ENCODE results near the gene INSIG2. TPM values are rescaled to one million over a fixed set of nuclear protein-coding genes. Genes with fewer than 3 reads are reported as not detected.

The INSIG2 gene
- polyA plus RNA-seq, 1 of the 3 experiments (the other 2 are of a cell fraction): 8.7 TPM

DNA sequence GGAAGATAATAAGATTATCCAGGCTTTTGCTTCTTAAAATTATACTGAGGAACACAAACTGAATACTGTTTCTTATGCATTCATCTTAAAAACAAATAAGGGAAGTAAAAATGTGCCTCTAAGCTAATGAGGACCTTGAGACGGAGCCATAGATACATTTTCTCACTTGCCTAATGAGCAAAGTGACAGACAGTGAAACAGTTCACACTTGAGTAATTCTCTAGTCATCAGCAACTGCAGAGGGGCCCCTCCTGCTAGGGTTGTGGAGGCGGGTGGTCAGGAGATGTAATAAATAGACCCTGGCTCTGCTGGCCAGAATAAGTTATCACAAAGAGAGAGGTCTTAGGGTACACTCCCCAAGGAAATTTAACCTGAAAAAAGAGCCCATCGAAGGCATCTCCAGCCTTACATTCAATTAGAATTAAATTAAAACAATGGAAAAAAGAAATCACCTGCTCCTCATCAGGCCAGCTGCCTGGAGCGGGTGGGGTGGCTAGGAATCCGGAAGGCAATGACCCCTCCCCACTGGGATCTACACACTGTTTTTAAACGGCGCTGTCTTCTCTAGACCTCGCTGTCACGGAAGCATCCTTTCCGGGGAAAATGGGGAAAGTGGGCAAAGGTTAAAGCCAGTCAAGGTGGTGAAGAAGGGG, 32.6 kb upstream of the INSIG2 start:
- Histone ChIP-seq H3K36me3 (replicated peaks in 1 of 2; ENCODE audit: control insufficient read depth in 1 of 2, insufficient read depth in 2 of 2, low read length in 1 of 2) (no peaks in the 10 kb centered on the region), H4K20me1 (ENCODE audit: insufficient read depth) (no peaks in the 10 kb centered on the region), H2AFZ (ENCODE audit: low read depth) (no peak overlapping the region), H3K9me2 (no peaks in the 10 kb centered on the region), H3K4me2 (no peak overlapping the region), H3K79me2 (ENCODE audit: insufficient read depth) (no peaks in the 10 kb centered on the region), H3F3A (replicated peaks; ENCODE audit: insufficient read depth) (no peaks in the 10 kb centered on the region), H3K9me3 (no peaks in the 10 kb centered on the region), H3K4me3 (ENCODE audit: low read depth in 2 of 2, low read length in 1 of 2) (no peak overlapping the region), H3K9ac (no peak overlapping the region), H3K27ac (ENCODE audit: low read depth in 2 of 2, low read length in 1 of 2) (no peak overlapping the region), H3K4me1 (ENCODE audit: control insufficient read depth in 1 of 2, insufficient read depth in 2 of 2, low read depth in 1 of 2, low read length in 1 of 2) (no peaks in the 10 kb centered on the region; a peak in 1 of 4 replicates), H3K27me3 (ENCODE audit: insufficient read depth) (peaks cover 4% of the 10 kb centered on the region; the same call in 1 of the 2 replicates)
- no peak for DNase-seq
- ChIA-PET CTCF (interaction anchor here (1.6 to 3.3 kb wide), 2 partner anchors 9 to 23 kb away, joined by 6 to 18 read pairs; no protein-coding TSS in a partner anchor), POLR2A (no interaction called here)
- WGBS (ENCODE audit: low lambda C conversion rate): 67% methylated on average over 9 of the region's 10 CpGs
- TF ChIP-seq CHD2 (IDR thresholded peaks at IDR 0.05; ENCODE audit: low read length, partially characterized antibody) (no peak), ELF1 (IDR thresholded peaks at IDR 0.05) (no peak), TAF1 (IDR thresholded peaks at IDR 0.05; ENCODE audit: borderline replicate concordance, low read depth, low read length) (no peak), RFX5 (IDR thresholded peaks at IDR 0.05; ENCODE audit: low read length) (no peak), NFIC (IDR thresholded peaks at IDR 0.05; ENCODE audit: borderline replicate concordance) (no peak), EP300 (IDR thresholded peaks at IDR 0.05; ENCODE audit: borderline replicate concordance in 1 of 2, low read depth in 1 of 2, low read length in 1 of 2) (no peak), FOSL2 (IDR thresholded peaks at IDR 0.05; ENCODE audit: borderline replicate concordance, low read depth) (no peak), POLR2AphosphoS5 (IDR thresholded peaks at IDR 0.05; ENCODE audit: low read depth, low read length) (no peak), TEAD4 (IDR thresholded peaks at IDR 0.05; ENCODE audit: borderline replicate concordance, insufficient read depth) (no peak), JUND (IDR thresholded peaks at IDR 0.05) (no peak), SIN3A (IDR thresholded peaks at IDR 0.05; ENCODE audit: borderline replicate concordance, low read depth, low read length) (no peak)
- TF ChIP-seq, protein P1, sequence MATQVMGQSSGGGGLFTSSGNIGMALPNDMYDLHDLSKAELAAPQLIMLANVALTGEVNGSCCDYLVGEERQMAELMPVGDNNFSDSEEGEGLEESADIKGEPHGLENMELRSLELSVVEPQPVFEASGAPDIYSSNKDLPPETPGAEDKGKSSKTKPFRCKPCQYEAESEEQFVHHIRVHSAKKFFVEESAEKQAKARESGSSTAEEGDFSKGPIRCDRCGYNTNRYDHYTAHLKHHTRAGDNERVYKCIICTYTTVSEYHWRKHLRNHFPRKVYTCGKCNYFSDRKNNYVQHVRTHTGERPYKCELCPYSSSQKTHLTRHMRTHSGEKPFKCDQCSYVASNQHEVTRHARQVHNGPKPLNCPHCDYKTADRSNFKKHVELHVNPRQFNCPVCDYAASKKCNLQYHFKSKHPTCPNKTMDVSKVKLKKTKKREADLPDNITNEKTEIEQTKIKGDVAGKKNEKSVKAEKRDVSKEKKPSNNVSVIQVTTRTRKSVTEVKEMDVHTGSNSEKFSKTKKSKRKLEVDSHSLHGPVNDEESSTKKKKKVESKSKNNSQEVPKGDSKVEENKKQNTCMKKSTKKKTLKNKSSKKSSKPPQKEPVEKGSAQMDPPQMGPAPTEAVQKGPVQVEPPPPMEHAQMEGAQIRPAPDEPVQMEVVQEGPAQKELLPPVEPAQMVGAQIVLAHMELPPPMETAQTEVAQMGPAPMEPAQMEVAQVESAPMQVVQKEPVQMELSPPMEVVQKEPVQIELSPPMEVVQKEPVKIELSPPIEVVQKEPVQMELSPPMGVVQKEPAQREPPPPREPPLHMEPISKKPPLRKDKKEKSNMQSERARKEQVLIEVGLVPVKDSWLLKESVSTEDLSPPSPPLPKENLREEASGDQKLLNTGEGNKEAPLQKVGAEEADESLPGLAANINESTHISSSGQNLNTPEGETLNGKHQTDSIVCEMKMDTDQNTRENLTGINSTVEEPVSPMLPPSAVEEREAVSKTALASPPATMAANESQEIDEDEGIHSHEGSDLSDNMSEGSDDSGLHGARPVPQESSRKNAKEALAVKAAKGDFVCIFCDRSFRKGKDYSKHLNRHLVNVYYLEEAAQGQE (IDR thresholded peaks at IDR 0.05; ENCODE audit: low read depth, low read length): no peak
- TF ChIP-seq, protein P2, sequence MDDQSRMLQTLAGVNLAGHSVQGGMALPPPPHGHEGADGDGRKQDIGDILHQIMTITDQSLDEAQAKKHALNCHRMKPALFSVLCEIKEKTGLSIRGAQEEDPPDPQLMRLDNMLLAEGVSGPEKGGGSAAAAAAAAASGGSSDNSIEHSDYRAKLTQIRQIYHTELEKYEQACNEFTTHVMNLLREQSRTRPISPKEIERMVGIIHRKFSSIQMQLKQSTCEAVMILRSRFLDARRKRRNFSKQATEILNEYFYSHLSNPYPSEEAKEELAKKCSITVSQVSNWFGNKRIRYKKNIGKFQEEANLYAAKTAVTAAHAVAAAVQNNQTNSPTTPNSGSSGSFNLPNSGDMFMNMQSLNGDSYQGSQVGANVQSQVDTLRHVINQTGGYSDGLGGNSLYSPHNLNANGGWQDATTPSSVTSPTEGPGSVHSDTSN (IDR thresholded peaks at IDR 0.05): no peak
- TF ChIP-seq, protein P3, sequence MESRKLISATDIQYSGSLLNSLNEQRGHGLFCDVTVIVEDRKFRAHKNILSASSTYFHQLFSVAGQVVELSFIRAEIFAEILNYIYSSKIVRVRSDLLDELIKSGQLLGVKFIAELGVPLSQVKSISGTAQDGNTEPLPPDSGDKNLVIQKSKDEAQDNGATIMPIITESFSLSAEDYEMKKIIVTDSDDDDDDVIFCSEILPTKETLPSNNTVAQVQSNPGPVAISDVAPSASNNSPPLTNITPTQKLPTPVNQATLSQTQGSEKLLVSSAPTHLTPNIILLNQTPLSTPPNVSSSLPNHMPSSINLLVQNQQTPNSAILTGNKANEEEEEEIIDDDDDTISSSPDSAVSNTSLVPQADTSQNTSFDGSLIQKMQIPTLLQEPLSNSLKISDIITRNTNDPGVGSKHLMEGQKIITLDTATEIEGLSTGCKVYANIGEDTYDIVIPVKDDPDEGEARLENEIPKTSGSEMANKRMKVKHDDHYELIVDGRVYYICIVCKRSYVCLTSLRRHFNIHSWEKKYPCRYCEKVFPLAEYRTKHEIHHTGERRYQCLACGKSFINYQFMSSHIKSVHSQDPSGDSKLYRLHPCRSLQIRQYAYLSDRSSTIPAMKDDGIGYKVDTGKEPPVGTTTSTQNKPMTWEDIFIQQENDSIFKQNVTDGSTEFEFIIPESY (IDR thresholded peaks at IDR 0.05; ENCODE audit: borderline replicate concordance, low read depth): no peak
- TF ChIP-seq, protein P4, sequence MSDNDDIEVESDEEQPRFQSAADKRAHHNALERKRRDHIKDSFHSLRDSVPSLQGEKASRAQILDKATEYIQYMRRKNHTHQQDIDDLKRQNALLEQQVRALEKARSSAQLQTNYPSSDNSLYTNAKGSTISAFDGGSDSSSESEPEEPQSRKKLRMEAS (IDR thresholded peaks at IDR 0.05; ENCODE audit: low read depth): no peak
